ENCODE results near the gene WDR76.
"Not testable (repeated sequence)": the region's sequence is repeated elsewhere in the genome, so short reads cannot be mapped to it uniquely, and the experiment has no call there.

WDR76 gene

DNA sequence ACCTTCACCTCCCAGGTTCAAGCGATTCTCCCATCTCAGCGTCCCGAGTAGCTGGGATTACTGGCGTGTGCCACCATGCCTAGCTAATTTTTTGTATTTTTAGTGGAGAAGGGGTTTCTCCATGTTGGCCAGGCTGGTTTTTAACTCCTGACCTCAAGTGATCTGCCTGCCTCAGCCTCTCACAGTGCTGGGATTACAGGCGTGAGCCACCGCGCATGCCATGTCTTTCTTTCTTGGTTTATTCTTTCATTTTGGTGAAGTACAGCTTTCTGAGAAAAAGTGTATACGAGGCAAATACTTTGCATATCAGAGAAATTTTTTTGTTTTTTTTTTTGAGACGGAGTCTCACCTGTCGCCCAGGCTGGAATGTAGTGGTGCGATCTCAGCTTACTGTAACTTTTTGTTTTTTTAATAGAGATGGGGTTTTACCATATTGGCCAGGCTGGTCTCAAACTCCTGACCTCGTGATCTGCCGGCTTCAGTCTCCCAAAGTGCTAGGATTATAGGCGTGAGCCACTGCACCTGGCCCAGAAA lies 4.8 kb downstream of the WDR76 start:
- H3K4me3 ChIP-seq (replicated peaks; ENCODE audit: insufficient read depth, low read length); H3K27ac ChIP-seq (replicated peaks); DNase-seq (ENCODE audit: low read depth in 1 of 2, low spot score in 1 of 2); H3K27me3 ChIP-seq (ENCODE audit: insufficient read depth, poor library complexity, severe bottlenecking): not testable (repeated sequence)

DNA sequence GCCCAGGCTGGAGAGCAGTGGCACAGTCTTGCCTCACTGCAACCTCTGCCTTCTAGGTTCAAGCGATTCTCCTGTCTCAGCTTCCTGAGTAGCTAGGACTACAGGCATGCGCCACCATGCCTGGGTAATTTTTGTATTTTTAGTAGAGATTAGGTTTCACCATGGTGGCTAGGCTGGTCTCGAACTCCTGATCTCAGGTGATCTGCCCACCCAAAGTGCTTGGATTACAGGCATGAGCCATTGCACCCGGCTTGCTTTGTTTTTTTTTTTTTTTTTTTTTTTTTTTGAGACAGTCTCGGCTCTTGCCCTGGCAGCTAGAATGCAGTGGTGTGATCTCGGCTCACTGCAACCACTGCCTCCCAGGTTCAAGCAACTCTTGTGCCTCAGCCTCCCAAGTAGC lies 5.7 kb downstream of the WDR76 start:
- H3K27ac ChIP-seq (replicated peaks); DNase-seq (ENCODE audit: low read depth in 1 of 2, low spot score in 1 of 2); H3K27me3 ChIP-seq (ENCODE audit: insufficient read depth, poor library complexity, severe bottlenecking); H3K4me3 ChIP-seq (replicated peaks; ENCODE audit: insufficient read depth, low read length): not testable (repeated sequence)

- H3K27me3 ChIP-seq (ENCODE audit: insufficient read depth, poor library complexity, severe bottlenecking), result no peaks in the 10 kb centered on the region
- DNase-seq (ENCODE audit: low read depth in 1 of 2, low spot score in 1 of 2), result no peak
- H3K27ac ChIP-seq (replicated peaks), result no peak overlapping the region
- H3K4me3 ChIP-seq (replicated peaks; ENCODE audit: insufficient read depth, low read length), result no peak overlapping the region
- TF ChIP-seq SPI1 (IDR thresholded peaks at IDR 0.05; ENCODE audit: borderline replicate concordance, low read depth) (no peak), POLR2AphosphoS5 (IDR thresholded peaks at IDR 0.05; ENCODE audit: low read depth) (no peak), GABPA (IDR thresholded peaks at IDR 0.05; ENCODE audit: low read depth) (no peak), REST (IDR thresholded peaks at IDR 0.05; ENCODE audit: insufficient replicate concordance, low read depth) (no peak), CTCF (IDR thresholded peaks at IDR 0.05; ENCODE audit: insufficient read depth, low read length) (no peak)
Observed at GRCh38 chr15:43845421-43845820, 18.6 kb downstream of the WDR76 start.

- no peak overlapping the region for H3K4me3 ChIP-seq (replicated peaks; ENCODE audit: insufficient read depth, low read length)
- DNase-seq (ENCODE audit: low read depth in 1 of 2, low spot score in 1 of 2), result no peak
- H3K27ac ChIP-seq (replicated peaks), result no peak overlapping the region
- TF ChIP-seq CTCF (IDR thresholded peaks at IDR 0.05; ENCODE audit: insufficient read depth, low read length), result no peak
- no peak for TF ChIP-seq POLR2AphosphoS5 (IDR thresholded peaks at IDR 0.05; ENCODE audit: low read depth)
- TF ChIP-seq SPI1 (IDR thresholded peaks at IDR 0.05; ENCODE audit: borderline replicate concordance, low read depth), result no peak
- no peak for TF ChIP-seq REST (IDR thresholded peaks at IDR 0.05; ENCODE audit: insufficient replicate concordance, low read depth)
- no peak for TF ChIP-seq GABPA (IDR thresholded peaks at IDR 0.05; ENCODE audit: low read depth)
- H3K27me3 ChIP-seq (ENCODE audit: insufficient read depth, poor library complexity, severe bottlenecking), result no peaks in the 10 kb centered on the region
Observed at GRCh38 chr15:43851251-43851650, 24.4 kb downstream of the WDR76 start.

DNA sequence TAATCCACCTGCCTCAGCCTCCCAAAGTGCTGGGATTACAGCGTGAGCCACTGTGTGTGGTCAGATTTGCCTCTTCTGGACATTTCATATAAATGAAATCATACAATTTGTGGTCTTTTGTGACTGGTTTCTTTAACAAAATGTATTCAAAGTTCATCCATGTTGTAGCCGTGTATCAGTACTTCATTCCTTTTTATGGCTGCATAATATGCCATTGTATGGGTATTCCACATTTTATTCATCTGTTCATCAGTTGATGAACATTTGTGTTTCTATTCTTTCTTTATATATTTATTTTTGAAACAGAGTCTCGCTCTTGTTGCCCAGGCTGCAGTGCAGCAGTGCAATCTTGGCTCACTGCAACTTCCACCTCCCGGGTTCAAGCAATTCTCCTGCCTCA lies 25.8 kb downstream of the WDR76 start:
- Histone ChIP-seq H3K27ac (replicated peaks) (no peak overlapping the region), H3K4me3 (replicated peaks; ENCODE audit: insufficient read depth, low read length) (no peak overlapping the region), H3K27me3 (ENCODE audit: insufficient read depth, poor library complexity, severe bottlenecking) (no peaks in the 10 kb centered on the region)
- no peak for TF ChIP-seq POLR2AphosphoS5 (IDR thresholded peaks at IDR 0.05; ENCODE audit: low read depth)
- no peak for TF ChIP-seq GABPA (IDR thresholded peaks at IDR 0.05; ENCODE audit: low read depth)
- no peak for DNase-seq (ENCODE audit: low read depth in 1 of 2, low spot score in 1 of 2)

All from HL-60 (cell line).